HG02642 (cell line): ENCODE results near the gene GLI1.

Experiments used
- ATAC-seq: cut with Tn5 transposase; IDR thresholded peaks from one replicate; pipeline ENCODE4 v1.9.1; 2021; ENCODE audit warnings: mild to moderate bottlenecking; ENCODE audit not compliant: unreplicated experiment, poor library complexity

Gene GLI1

GRCh38 chr12:57459055-57459749 lies 383 bp upstream of the GLI1 start:
- peak; percentile 64 for ATAC-seq

DNA sequence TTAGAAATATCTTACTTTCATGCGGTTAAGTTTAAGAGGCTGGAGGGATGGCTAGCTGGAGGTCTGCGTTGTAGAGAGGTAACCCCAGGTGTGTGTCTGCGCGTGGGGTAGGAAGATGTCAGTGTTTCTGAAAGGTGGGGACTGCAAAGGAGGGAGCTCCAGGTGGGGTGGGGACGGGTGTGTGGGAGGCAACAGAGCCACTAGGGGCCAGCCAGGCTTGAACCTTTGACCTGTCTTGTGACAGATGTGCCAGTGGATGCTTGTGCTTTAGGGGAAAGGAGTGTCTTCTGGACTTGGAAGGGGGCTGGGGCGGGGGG lies 841 bp downstream of the GLI1 start:
- no peak for ATAC-seq

DNA sequence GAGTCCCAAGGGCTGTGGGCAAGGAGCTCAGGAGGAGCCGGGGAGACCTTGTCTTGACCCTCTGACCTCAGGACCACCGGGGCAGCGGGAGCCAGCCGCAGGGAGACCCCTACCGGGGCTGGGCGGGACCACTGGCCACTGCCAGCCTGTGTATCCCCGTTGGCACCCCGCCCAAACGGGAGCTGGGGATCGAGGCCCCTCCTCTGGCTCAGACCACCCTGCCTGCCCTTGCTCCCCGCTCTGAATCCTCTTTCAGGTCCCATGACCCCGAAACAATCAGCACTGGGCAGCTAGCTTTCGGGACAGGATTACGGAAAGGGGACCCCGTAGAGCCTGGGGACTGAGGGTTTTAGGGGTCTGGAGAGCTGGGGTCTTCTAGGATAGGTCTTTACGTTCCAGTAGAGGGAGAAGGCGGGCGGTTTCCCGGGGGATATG lies 1.3 kb downstream of the GLI1 start:
- no peak for ATAC-seq

DNA sequence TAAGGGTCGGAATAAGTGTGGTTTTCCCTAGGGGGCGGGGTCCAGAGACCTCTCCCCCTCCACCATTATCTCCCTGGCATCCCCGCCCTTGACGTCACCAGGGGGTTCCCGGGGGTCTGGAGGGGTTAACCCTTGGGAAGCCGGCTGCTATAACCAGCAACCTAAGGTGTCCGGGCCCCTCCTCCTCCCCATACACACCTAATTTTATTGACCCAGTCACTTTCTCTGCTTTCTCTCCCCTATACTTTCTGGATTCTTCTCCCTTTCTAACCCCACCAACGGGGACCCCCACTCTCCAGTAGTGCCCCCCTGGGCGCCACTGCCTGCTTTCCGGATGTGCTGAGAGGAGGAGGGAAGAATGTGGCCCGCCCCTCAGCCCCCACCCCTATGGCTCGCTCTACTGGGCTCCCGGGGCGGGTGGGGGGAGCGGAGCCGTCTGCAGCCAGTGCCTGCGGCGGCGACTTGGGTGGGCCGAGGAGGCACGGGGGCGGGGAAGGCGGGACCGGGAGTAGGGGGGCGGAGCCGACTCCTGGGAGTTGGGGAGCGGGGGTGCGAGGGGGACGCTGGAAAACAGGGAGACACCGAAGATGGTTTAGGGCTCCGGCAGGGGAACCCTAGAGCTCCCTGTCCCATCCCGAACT lies 1.8 kb downstream of the GLI1 start:
- ATAC-seq, result no peak

DNA sequence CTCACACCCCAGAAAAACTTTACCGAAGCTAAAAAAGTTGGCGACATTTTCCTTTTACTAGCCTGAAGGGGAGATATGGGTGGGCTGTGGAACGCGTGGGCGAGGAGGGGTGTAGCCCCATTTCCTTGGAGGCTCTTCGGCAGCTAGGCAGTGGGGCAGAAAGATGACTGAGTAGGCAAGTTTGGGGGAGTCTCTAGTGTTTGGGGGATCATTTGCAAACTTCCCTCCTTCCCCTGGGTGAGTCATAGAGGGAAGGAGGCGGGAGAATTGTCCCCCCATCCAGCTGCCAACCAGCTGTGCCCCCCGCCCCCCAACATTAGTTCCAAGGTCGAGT lies 2.3 kb downstream of the GLI1 start:
- no peak for ATAC-seq

DNA sequence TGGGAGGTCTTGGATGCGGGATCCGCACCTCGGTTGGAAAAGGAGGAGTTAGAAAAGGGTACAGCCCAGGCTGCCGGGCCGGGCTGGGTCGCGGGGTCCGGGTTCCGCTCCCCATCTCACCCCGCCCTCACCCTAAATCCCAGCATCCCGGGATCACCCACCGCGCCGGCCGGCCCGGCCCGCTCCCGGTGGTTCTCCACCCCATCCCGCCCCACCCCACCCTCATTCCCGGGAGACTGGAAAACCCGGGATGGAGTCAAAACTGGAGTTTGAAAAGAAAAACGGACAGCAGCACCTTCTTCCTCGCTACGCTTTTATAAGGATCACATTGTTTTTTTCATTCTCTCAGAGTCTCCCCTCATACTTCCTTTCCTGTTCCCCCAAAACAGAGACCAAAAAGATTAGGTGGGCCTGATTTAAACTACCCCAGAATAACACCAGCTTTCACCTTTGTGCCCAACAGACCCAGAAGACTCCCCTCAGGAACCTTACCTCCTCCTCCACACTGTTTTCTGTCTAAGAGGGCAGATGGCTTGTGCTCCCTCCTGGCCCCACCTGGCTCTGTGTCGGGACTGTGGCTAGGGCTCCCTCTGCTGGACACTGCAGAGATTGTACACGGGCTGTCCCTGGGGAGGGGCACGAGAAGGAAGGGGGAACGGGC lies 2.8 kb downstream of the GLI1 start:
- peak; percentile 65 for ATAC-seq

DNA sequence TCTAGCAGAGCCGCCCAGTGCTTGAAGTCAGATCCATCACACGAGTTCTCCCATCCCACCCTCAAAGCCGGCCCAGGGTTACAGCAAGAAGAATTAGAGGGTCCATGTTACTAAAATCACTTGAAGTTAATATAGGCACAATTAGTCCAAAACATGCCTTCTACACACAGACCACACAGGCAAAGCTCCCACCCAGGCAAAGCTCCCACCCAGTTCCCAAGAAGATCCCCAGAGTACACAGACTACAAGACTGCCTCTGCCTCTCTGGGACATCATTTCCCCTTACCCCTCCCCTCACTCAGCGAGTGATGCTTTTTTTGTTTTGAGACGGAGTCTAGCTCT lies 3.3 kb downstream of the GLI1 start:
- no peak for ATAC-seq

GRCh38 chr12:57464569-57464968 lies 5.0 kb downstream of the GLI1 start:
- ATAC-seq, result no peak

DNA sequence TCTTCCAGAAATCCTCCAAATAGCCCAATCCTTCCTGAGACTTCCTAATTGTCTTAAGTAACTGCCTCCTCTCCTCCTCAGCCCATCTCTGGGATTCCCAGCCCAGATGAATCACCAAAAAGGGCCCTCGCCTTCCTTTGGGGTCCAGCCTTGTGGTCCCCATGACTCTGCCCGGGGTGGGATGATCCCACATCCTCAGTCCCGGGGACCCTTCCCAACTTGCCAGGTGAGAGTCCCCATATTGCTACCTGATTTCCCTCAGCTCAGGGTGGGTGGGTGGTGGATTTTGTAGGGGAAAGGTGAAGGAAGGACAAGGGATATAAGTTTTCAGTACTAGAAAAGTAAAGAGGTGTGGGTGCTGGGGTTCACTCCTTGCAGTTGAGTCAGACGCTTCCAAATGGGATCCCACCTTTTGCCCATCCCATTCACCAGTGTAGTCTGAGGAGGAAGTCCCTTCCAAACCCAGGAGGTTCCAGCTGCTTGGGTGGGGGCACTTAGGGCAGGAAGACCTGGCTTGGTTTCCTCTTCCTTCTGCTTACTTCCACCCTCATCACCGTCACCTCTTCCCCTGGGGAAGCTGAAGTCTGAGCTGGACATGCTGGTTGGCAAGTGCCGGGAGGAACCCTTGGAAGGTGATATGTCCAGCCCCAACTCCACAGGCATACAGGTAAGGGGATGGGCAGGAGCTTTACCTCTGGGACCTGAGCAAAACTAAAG lies 5.6 kb downstream of the GLI1 start:
- no peak for ATAC-seq

DNA sequence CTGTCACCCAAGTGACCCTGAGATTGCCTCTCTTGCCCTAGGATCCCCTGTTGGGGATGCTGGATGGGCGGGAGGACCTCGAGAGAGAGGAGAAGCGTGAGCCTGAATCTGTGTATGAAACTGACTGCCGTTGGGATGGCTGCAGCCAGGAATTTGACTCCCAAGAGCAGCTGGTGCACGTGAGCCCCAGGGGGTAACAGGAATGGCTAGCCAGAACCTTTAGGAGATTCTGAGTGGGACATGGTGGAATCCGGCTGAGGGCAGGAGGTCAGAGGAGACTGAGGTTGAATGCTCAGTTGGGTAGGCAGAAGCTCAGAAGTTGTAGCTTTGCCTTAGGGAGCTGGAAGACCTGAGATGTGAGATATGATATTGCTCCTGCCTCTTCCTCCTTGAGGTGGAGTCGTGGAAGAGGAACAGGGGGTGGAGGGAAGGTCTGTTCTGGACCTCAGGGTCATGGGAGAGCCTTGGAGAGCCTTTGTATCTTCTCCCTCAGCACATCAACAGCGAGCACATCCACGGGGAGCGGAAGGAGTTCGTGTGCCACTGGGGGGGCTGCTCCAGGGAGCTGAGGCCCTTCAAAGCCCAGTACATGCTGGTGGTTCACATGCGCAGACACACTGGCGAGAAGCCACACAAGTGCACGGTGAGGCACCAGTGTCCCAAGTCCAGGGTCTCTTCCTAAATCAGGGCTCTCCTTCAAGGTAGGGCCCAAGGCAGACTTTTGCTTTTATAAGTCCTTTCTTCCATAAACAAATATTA lies 6.3 kb downstream of the GLI1 start:
- no peak for ATAC-seq

GRCh38 chr12:57467212-57467874 lies 7.8 kb downstream of the GLI1 start:
- no peak for ATAC-seq

DNA sequence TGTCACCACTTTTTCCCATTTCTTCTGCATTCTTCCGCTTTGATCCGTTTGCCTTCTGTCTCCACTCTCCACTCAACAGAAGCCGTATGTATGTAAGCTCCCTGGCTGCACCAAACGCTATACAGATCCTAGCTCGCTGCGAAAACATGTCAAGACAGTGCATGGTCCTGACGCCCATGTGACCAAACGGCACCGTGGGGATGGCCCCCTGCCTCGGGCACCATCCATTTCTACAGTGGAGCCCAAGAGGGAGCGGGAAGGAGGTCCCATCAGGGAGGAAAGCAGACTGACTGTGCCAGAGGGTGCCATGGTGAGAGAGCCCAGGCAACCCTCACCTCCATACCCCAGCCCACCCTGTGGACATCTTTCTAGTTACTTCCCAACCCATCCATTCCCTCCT lies 8.3 kb downstream of the GLI1 start:
- no peak for ATAC-seq

- ATAC-seq, result no peak
Observed at GRCh38 chr12:57469296-57470164, 9.9 kb downstream of the GLI1 start.

DNA sequence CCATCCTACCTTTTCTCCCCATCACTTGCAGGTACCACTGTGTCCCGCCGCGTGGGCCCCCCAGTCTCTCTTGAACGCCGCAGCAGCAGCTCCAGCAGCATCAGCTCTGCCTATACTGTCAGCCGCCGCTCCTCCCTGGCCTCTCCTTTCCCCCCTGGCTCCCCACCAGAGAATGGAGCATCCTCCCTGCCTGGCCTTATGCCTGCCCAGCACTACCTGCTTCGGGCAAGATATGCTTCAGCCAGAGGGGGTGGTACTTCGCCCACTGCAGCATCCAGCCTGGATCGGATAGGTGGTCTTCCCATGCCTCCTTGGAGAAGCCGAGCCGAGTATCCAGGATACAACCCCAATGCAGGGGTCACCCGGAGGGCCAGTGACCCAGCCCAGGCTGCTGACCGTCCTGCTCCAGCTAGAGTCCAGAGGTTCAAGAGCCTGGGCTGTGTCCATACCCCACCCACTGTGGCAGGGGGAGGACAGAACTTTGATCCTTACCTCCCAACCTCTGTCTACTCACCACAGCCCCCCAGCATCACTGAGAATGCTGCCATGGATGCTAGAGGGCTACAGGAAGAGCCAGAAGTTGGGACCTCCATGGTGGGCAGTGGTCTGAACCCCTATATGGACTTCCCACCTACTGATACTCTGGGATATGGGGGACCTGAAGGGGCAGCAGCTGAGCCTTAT lies 10.8 kb downstream of the GLI1 start:
- no peak for ATAC-seq

DNA sequence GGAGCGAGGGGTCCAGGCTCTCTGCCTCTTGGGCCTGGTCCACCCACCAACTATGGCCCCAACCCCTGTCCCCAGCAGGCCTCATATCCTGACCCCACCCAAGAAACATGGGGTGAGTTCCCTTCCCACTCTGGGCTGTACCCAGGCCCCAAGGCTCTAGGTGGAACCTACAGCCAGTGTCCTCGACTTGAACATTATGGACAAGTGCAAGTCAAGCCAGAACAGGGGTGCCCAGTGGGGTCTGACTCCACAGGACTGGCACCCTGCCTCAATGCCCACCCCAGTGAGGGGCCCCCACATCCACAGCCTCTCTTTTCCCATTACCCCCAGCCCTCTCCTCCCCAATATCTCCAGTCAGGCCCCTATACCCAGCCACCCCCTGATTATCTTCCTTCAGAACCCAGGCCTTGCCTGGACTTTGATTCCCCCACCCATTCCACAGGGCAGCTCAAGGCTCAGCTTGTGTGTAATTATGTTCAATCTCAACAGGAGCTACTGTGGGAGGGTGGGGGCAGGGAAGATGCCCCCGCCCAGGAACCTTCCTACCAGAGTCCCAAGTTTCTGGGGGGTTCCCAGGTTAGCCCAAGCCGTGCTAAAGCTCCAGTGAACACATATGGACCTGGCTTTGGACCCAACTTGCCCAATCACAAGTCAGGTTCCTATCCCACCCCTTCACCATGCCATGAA lies 11.5 kb downstream of the GLI1 start:
- no peak for ATAC-seq

GRCh38 chr12:57471661-57472060 lies 12.1 kb downstream of the GLI1 start:
- no peak for ATAC-seq

- ATAC-seq, result no peak
Observed at GRCh38 chr12:57472391-57472790, 12.8 kb downstream of the GLI1 start.

DNA sequence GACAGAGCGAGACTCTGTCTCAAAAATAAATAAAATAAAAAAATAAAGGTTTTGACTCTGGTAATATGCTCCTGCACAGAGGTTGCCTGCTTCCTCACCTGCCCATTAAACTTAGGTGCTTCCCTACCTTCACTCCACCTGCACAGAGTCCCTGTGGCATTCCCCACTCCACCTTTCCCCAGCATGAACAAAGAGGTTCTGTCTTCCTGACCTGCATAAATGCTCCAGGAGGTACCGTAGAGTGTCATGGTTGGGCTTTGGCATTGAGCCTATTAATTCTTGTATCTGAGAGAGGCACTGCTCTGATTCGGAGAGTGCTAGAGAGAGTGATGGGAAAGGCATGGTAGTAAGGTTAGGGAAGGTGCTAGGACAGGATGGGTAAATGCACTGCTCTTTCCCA lies 13.8 kb downstream of the GLI1 start:
- no peak for ATAC-seq
